ENCODE measurements around the gene NCMAP. TPM values are rescaled to one million over a fixed set of nuclear protein-coding genes. Genes with fewer than 3 reads are reported as not detected.
"Not testable (repeated sequence)": the region's sequence is repeated elsewhere in the genome, so short reads cannot be mapped to it uniquely, and the experiment has no call there.

The NCMAP gene
- total and polyA plus RNA-seq, 10 donors, result 0.03 to 0.22 (median 0.10) TPM; not detected in 5

DNA sequence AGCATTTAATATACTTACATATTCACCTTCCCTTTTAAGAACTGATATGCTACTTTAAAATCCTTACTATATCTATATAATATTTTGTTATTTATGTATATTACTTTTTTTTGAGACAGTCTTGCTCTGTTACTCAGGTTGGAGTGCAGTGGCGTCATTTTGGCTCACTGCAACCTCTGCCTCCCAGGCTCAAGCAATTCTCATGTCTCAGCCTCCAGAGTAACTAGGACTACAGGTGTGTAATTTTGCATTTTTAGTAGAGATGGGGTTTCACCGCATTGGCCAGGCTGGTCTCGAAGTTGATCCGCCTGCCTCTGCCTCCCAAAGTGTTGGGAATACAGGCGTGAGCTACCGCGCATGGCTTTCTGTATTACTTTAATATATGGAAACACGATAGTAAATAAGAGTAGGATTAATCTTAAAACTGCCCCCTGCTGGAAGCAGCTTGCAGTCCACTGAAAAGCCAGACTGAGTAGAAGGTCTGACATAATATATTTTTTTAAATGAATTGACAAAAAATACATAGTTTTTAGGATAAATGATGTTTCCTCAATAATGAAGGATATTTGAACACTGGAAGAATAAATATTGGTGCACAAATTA lies 28.8 kb upstream of the NCMAP start:
- H3K27ac ChIP-seq, result no peak overlapping the region
- H3K27me3 ChIP-seq (replicated peaks in 1 of 7), result no peaks in the 10 kb centered on the region
- peaks cover 0 to 12% (median 0%) of the 10 kb centered on the region in 6 donors for H3K36me3 ChIP-seq
- no peak overlapping the region for H3K4me3 ChIP-seq
- 76 to 84% (median 83%) methylated on average over 8 of the region's 8 CpGs for WGBS, 5 donors
- H3K4me1 ChIP-seq, result peaks cover 0 to 16% (median 0%) of the 10 kb centered on the region in 6 donors
- TF ChIP-seq POLR2A (IDR thresholded peaks at IDR 0.05), result no peak
- TF ChIP-seq, protein P1, sequence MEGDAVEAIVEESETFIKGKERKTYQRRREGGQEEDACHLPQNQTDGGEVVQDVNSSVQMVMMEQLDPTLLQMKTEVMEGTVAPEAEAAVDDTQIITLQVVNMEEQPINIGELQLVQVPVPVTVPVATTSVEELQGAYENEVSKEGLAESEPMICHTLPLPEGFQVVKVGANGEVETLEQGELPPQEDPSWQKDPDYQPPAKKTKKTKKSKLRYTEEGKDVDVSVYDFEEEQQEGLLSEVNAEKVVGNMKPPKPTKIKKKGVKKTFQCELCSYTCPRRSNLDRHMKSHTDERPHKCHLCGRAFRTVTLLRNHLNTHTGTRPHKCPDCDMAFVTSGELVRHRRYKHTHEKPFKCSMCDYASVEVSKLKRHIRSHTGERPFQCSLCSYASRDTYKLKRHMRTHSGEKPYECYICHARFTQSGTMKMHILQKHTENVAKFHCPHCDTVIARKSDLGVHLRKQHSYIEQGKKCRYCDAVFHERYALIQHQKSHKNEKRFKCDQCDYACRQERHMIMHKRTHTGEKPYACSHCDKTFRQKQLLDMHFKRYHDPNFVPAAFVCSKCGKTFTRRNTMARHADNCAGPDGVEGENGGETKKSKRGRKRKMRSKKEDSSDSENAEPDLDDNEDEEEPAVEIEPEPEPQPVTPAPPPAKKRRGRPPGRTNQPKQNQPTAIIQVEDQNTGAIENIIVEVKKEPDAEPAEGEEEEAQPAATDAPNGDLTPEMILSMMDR (IDR thresholded peaks at IDR 0.05 in 8 of 11, conservative IDR thresholded peaks at IDR 0.05 in 3 of 11), result peak in 10 of 11 experiments; percentile 11 to 70 (median 51)
- no peaks in the 10 kb centered on the region for H3K9me3 ChIP-seq
- DNase-seq, result no peak
- intact Hi-C loops (cut with DNase I; ENCODE audit: low total_unique reads), result no loop called here

DNA sequence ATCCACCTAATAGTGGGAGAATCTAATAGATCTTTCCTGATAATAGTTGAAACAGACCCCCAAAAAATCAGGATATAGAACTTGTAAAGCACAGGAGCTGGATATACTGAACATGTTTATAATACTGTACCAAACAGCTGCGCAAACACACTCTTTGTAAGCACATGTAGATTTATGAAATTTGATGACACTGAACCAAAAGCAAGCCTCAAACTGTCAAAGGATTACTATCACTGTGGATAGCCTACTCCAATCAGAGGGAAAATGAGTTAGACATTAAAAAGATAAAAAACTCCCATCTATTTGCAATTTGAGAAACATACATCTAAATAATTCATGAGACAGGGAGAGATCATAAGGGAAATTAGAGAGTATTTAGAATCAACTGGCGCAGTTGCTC lies 27.1 kb upstream of the NCMAP start:
- TF ChIP-seq POLR2AphosphoS5 (IDR thresholded peaks at IDR 0.05) (no peak), POLR2A (IDR thresholded peaks at IDR 0.05) (no peak)
- TF ChIP-seq, protein P1 (IDR thresholded peaks at IDR 0.05 in 8 of 11, conservative IDR thresholded peaks at IDR 0.05 in 3 of 11), result no peak
- DNase-seq, result no peak
- H3K4me3 ChIP-seq, result no peak overlapping the region
- no peaks in the 10 kb centered on the region for H3K27me3 ChIP-seq (replicated peaks in 1 of 7)
- intact Hi-C loops (cut with DNase I; ENCODE audit: low total_unique reads), result no loop called here
- H3K9me3 ChIP-seq, result no peaks in the 10 kb centered on the region
- H3K36me3 ChIP-seq, result peaks cover 0 to 19% (median 0%) of the 10 kb centered on the region in 6 donors
- WGBS, 5 donors, result 94 to 100% (median 99%) methylated on average over 2 of the region's 2 CpGs
- H3K4me1 ChIP-seq, result peaks cover 0 to 22% (median 0%) of the 10 kb centered on the region in 6 donors
- H3K27ac ChIP-seq, result no peak overlapping the region

DNA sequence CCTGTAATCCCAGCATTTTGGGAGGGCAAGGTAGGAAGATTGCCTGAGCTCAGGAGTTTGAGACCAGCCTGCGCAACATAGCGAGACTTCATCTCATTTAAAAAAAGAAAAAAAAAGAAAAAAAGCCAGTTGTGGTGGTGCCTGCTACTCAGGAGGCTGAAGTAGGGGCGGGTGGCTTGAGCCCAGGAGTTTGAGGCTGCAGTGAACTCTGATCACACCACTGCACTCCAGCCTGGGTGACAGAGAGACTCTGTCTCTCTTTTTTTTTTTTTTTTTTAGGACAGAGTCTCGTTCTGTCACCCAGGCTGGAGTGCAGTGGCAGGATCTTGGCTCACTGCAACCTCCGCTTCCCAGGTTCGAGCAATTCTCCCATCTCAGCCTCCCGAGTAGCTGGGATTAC lies 26.6 kb upstream of the NCMAP start:
- Histone ChIP-seq H3K4me1 (peaks cover 0 to 28% (median 4%) of the 10 kb centered on the region in 6 donors), H3K36me3 (peaks cover 0 to 19% (median 0%) of the 10 kb centered on the region in 6 donors)
- H3K27ac ChIP-seq; H3K27me3 ChIP-seq (replicated peaks in 1 of 7); H3K4me3 ChIP-seq; intact Hi-C loops (cut with DNase I; ENCODE audit: low total_unique reads); H3K9me3 ChIP-seq; DNase-seq: not testable (repeated sequence)
- 92 to 98% (median 95%) methylated on average over 7 of the region's 7 CpGs for WGBS, 5 donors

DNA sequence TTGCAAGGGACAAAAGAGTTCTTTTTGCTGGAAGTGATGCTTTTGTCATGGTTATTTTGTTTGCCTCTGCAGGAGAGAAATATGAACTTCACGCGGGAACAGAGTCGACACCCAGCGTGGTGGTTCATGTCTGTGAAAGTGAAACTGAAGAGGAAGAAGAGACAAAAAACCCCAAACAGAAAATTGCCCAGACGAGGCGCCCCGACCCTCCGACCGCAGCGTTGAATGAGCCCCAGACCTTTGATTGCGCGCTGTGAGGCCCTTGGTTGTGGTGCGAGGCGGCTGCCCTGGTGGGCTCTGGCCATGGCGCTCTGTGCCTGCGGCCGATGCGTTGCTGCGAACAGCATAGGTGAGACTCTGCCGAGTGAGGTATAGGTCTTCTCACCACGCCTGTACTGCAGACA lies 20.9 kb upstream of the NCMAP start:
- peaks cover 0 to 26% (median 0%) of the 10 kb centered on the region in 6 donors for H3K36me3 ChIP-seq
- peak overlapping the region in 6 of 8 donors; percentile 11 to 63 (median 23) for H3K4me3 ChIP-seq
- H3K4me1 ChIP-seq, result peaks cover 11 to 58% (median 38%) of the 10 kb centered on the region in 6 donors
- intact Hi-C loops (cut with DNase I; ENCODE audit: low total_unique reads), result no loop called here
- no peaks in the 10 kb centered on the region for H3K9me3 ChIP-seq
- 40 to 56% (median 50%) methylated on average over 21 of the region's 21 CpGs for WGBS, 5 donors
- DNase-seq, result peak; percentile 85
- H3K27ac ChIP-seq, result peak overlapping the region; percentile 72 to 92 (median 86)
- peak; percentile 57 to 79 (median 70) for TF ChIP-seq POLR2AphosphoS5 (IDR thresholded peaks at IDR 0.05)
- TF ChIP-seq, protein P1 (IDR thresholded peaks at IDR 0.05 in 8 of 11, conservative IDR thresholded peaks at IDR 0.05 in 3 of 11), result peak in 7 of 11 experiments; percentile 15 to 56 (median 27)
- no peak for TF ChIP-seq POLR2A (IDR thresholded peaks at IDR 0.05)
- no peaks in the 10 kb centered on the region for H3K27me3 ChIP-seq (replicated peaks in 1 of 7)

Data from spleen (tissue), 11 donors.